Psoas muscle (tissue), 8 donors: Measurements from ENCODE around the gene GRB10. TPM values are rescaled to one million over a fixed set of nuclear protein-coding genes. Genes with fewer than 3 reads are reported as not detected.

Source experiments
- ATAC-seq, 4 donors: fragments of 200-7000 bp; cut with Tn5 transposase; one replicate each; pipeline ENCODE4 v1.9.1; 2020; ENCODE audit warnings: moderate library complexity in 3 of 4, mild to moderate bottlenecking in 2 of 4
- DNase-seq, 2 donors: peaks; one replicate each; pipeline ENCODE4 v3.0.0-alpha.2; 2020
- H3K27ac ChIP-seq: fragments of 200-600 bp; one replicate; pipeline ENCODE4 v1.8.0; 2022
- H3K27me3 ChIP-seq, 3 donors: fragments of 200-600 bp in 1 of 3; one replicate each; pipeline versions ENCODE4 v1.6.1 to v1.8.0; 2013 to 2022; ENCODE audit warnings: low read length in 2 of 3, mild to moderate bottlenecking in 2 of 3, moderate library complexity in 1 of 3; ENCODE audit not compliant: insufficient read depth in 3 of 3
- H3K36me3 ChIP-seq, 2 donors: fragments of 200-600 bp in 1 of 2; one replicate each; pipeline versions ENCODE4 v1.6.1 to v1.8.0; 2013 to 2022; ENCODE audit warnings: low read depth in 1 of 2, mild to moderate bottlenecking in 1 of 2, moderate library complexity in 1 of 2; ENCODE audit not compliant: insufficient read depth in 1 of 2
- H3K4me1 ChIP-seq: fragments of 200-600 bp; one replicate; pipeline ENCODE4 v1.8.0; 2022
- H3K4me3 ChIP-seq: fragments of 200-600 bp; one replicate; pipeline ENCODE4 v1.8.0; 2022; ENCODE audit warnings: mild to moderate bottlenecking
- H3K9me3 ChIP-seq: fragments of 200-600 bp; one replicate; pipeline ENCODE4 v1.8.0; 2022
- CTCF ChIP-seq: fragments of 200-600 bp; IDR thresholded peaks from one replicate; pipeline ENCODE4 v1.8.0; 2022; ENCODE audit warnings: antibody characterized with exemption
- WGBS, 3 donors: extraction: QIAGEN DNeasy Blood & Tissue Kit; methylation state at CpG; one replicate each; pipeline versions ENCODE4 v1.1.6 to v1.1.7; 2013; 5-methylcytosine and 5-hydroxymethylcytosine counted together
- intact Hi-C, 2 donors: fragments of 100-400 bp; cut with DNase I; formaldehyde crosslinking; loops; one replicate each; pipeline versions ENCODE4 v1.11.0 to v1.14.2; 2022
- polyA plus RNA-seq, 3 donors: library from polyadenylated mRNA; stranded (reverse); fragments of 200-250 nt; gene quantifications; one replicate each; pipeline ENCODE4 v1.2.3, GENCODE V29; 2013
- total RNA-seq, 4 donors: library from RNA; stranded (reverse); fragmentation: NEBNext Ultra II Directional in 2 of 4; extraction: Animal tissue kit (Norgen Biotek cat#: 25700) in 2 of 4; gene quantifications; one replicate each; pipeline versions ENCODE4 v1.2.1 to v1.2.4, GENCODE V29; 2021 to 2023
- donor health status: healthy with polysubstance abuse.
- donor health status: DM: no; HTN: no; CAD: no; lungs with moderate emphysema.
- donor health status: Bipolar disorder and iron deficiency.
- donor health status: healthy.
- donor health status: DM: yes; HTN: yes; CAD: no.
- donor health status: DM: no; HTN: no; CAD: no.
- donor health status: DM: no; HTN: no; CAD: no.
- donor health status: DM: yes; HTN: yes; CAD: no.

GRB10 gene
- total and polyA plus RNA-seq, 7 donors: 25.8 to 72.7 (median 53.0) TPM

DNA sequence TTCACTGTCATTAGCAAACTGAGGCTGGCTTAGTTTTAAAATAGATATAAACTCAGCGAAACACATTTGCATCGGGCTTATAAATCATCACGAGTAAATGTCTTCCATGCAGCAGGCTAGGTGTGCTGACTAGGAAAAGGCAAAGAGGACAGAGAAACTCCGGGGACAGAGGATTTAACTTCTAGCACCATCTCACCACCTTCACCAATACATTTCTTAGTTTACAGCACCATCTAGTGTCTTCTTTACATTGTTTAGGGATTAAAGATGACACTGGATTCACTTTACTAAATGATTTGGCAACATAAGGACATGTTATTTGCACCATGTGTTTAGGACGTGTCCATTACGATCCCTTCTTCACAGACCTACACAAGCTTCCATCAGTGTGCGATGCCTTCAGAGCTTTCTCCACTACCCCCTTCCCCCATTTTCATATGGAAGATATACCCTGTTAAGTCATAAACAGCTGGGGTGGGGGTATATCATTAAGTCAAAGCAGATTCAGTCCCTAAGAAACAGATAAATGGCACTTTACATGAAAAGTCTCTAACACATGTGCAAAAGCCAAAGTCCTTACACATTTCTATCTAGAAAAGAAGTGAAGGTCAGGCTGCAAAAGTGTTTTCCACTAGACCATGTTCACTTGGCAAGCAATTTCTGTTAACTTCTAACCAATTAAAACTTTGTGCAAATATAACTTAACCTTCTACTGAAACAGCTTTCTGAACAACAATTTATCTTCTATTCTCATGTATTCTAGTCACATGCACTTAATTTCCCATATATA lies 103.3 kb downstream of the GRB10 start:
- intact Hi-C loops: loop anchor here (5.0 to 10.0 kb wide), 5 partner anchors 37 to 477 kb away; no protein-coding TSS in a partner anchor
- peaks cover 0 to 1% of the 10 kb centered on the region in 2 donors for H3K36me3 ChIP-seq
- peaks cover 80% of the 10 kb centered on the region for H3K4me1 ChIP-seq
- no peak overlapping the region for H3K4me3 ChIP-seq
- WGBS, 3 donors: 19 to 35% (median 20%) methylated on average over 7 of the region's 7 CpGs
- TF ChIP-seq CTCF: peak; percentile 46
- ATAC-seq: peak; percentile 81 to 89 (median 86)
- no peaks in the 10 kb centered on the region for H3K9me3 ChIP-seq
- H3K27ac ChIP-seq: peak overlapping the region; percentile 81
- DNase-seq: no peak
- H3K27me3 ChIP-seq: no peaks in the 10 kb centered on the region

DNA sequence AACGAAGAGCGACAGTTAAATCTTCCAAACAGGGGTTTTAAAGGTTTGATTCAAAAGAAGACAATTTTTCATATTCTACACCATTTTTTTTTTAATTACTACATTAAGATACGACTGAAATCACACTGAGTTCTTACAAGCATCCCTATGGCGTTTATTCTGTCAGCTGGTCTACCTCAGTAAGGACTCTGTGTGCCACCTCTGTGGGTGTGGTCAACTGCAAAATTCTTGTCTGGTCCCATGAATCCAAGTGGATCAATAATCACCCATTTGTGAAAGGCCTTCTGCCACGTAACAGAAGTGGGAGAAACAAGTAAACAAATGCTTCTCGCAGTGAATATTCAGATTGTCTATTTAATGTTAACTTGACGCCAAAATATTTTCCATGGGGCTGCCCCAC lies 104.1 kb downstream of the GRB10 start:
- Histone ChIP-seq H3K9me3 (no peaks in the 10 kb centered on the region), H3K36me3 (peaks cover 2 to 9% of the 10 kb centered on the region in 2 donors), H3K4me3 (no peak overlapping the region), H3K27ac (peak overlapping the region; percentile 81), H3K4me1 (peaks cover 83% of the 10 kb centered on the region), H3K27me3 (no peaks in the 10 kb centered on the region)
- DNase-seq (no peak), ATAC-seq (peak in 2 of 4 donors; percentile 31 to 51)
- no peak for TF ChIP-seq CTCF
- intact Hi-C loops: loop anchor here (5.0 kb wide), 3 partner anchors 36 to 211 kb away; no protein-coding TSS in a partner anchor
- 56 to 63% (median 58%) methylated on average over 7 of the region's 7 CpGs for WGBS, 3 donors

DNA sequence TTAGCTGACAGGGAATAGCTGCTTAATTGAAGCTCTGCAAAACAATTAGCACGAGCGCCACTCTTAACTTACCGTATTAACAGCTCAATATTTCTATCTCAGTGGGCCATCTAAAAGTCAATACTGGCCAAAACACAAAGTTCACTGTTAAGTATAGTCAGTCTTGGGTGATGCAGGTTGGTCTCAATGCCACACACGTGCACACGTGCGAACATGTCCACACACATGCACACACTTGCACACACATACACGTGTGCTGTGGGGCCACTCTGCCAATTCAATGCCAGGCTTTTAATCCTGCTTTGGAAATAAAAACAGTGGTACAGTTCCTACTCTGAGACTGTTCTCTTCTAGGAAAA lies 105.1 kb downstream of the GRB10 start:
- TF ChIP-seq CTCF: no peak
- Histone ChIP-seq H3K27me3 (no peaks in the 10 kb centered on the region), H3K9me3 (no peaks in the 10 kb centered on the region), H3K27ac (peak overlapping the region; percentile 81), H3K4me3 (no peak overlapping the region), H3K36me3 (peaks cover 2 to 18% of the 10 kb centered on the region in 2 donors), H3K4me1 (peaks cover 83% of the 10 kb centered on the region)
- no peak for ATAC-seq
- DNase-seq: no peak
- WGBS, 3 donors: 57 to 71% (median 61%) methylated on average over 7 of the region's 7 CpGs
- intact Hi-C loops: loop anchor here (2.0 to 5.0 kb wide), 4 partner anchors 35 to 210 kb away; no protein-coding TSS in a partner anchor

- H3K27ac ChIP-seq: peak overlapping the region; percentile 81
- H3K9me3 ChIP-seq: no peaks in the 10 kb centered on the region
- DNase-seq (no peak), ATAC-seq (peak in 2 of 4 donors; percentile 16 to 22)
- no peak for TF ChIP-seq CTCF
- peaks cover 2 to 23% of the 10 kb centered on the region in 2 donors for H3K36me3 ChIP-seq
- no peaks in the 10 kb centered on the region for H3K27me3 ChIP-seq
- intact Hi-C loops: loop anchor here (2.0 to 5.0 kb wide), 4 partner anchors 35 to 210 kb away; no protein-coding TSS in a partner anchor
- H3K4me3 ChIP-seq: no peak overlapping the region
- 67 to 77% (median 68%) methylated on average over 13 of the region's 13 CpGs for WGBS, 3 donors
- H3K4me1 ChIP-seq: peaks cover 77% of the 10 kb centered on the region
Measured at GRCh38 chr7:50676740-50677637, 105.7 kb downstream of the GRB10 start.
